ENCODE results near the gene DOCK11.
"Not testable (repeated sequence)": the region's sequence is repeated elsewhere in the genome, so short reads cannot be mapped to it uniquely, and the experiment has no call there.

DOCK11 gene

GRCh38 chrX:118729042-118729652 is 233.5 kb downstream of the DOCK11 start:
- DNase-seq (ENCODE audit: extremely low read depth in 1 of 2, low read depth in 1 of 2): no peak

DNA sequence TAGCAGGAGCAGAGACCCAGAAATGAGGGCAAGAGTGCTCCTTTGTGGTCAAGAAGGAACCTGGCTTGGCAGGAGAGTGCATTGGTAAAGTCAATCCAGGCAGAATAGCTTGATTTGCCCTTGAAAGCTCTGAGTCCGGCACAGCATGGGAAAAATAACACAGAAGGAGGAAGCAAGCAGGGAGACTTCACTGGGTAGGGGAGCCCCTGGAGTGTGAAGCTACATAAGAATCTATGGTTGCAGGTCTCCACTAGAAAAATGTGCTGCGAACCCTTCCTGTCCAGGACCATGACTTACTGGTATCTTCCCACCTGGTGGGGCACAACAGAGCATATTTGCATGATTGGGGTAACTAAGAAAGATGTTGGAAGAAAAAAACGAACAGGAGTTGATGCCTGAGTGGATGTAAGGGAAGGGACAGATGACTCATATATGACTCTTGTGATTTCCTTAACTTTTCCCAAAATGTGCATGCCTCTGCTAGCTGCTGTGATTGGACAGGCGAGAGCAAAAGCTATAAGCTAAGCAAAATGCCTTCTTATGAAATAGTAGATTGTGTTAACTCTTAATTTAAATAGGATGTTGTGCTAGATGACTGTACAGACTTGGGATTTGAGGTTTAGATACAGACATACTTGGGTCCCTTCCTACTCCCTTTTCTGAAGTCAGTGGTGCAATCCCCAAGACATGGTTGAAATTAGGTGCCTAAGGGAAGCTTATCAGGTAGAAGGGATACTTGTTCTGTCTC is 235.1 kb downstream of the DOCK11 start:
- no peak for DNase-seq (ENCODE audit: extremely low read depth in 1 of 2, low read depth in 1 of 2)

DNA sequence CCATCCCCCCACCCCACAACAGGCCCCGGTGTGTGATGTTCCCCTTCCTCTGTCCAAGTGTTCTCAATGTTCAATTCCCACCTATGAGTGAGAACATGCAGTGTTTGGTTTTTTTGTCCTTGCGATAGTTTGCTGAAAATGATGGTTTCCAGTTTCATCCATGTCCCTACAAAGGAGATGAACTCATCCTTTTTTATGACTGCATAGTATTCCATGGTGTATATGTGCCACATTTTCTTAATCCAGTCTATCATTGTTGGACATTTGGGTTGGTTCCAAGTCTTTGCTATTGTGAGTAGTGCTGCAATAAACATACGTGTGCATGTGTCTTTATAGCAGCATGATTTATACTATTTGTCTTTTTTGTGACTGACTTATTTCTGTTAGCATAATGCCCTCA is 236.9 kb downstream of the DOCK11 start:
- DNase-seq (ENCODE audit: extremely low read depth in 1 of 2, low read depth in 1 of 2): not testable (repeated sequence)

DNA sequence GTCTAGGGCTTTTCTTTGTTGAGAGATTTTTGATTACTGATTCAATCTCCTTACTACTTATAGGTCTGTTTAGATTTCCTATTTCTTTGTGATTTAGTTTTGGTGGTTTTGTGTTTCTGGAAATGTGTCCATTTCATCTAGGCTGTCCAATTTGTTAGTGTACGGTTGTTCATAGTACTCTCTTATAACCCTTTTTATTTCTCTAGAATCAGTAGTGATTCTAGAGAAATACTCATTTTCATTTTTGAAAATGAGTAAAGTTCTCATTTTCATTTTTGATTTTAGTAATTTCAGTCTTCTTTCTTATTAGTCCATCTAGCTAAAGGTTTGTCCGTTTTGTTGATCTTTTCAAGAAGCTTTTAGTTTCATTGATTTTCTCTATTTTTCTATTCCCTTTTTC is 239.3 kb downstream of the DOCK11 start:
- no peak for DNase-seq (ENCODE audit: extremely low read depth in 1 of 2, low read depth in 1 of 2)

All from stimulated activated CD8-positive, alpha-beta memory T cell treated with anti-CD3 and anti-CD28 coated beads, Interleukin-7, amount 100 ng/mL, for 48 hours (primary cell).